ENCODE measurements around the gene PTTG1IP. TPM values are rescaled to one million over a fixed set of nuclear protein-coding genes. Genes with fewer than 3 reads are reported as not detected.
A peak's percentile ranks its signal among the peaks of the same experiment; 100 is the strongest.

Gene PTTG1IP
- total RNA-seq, 2 donors from 2014 or later = 216 to 244 TPM

DNA sequence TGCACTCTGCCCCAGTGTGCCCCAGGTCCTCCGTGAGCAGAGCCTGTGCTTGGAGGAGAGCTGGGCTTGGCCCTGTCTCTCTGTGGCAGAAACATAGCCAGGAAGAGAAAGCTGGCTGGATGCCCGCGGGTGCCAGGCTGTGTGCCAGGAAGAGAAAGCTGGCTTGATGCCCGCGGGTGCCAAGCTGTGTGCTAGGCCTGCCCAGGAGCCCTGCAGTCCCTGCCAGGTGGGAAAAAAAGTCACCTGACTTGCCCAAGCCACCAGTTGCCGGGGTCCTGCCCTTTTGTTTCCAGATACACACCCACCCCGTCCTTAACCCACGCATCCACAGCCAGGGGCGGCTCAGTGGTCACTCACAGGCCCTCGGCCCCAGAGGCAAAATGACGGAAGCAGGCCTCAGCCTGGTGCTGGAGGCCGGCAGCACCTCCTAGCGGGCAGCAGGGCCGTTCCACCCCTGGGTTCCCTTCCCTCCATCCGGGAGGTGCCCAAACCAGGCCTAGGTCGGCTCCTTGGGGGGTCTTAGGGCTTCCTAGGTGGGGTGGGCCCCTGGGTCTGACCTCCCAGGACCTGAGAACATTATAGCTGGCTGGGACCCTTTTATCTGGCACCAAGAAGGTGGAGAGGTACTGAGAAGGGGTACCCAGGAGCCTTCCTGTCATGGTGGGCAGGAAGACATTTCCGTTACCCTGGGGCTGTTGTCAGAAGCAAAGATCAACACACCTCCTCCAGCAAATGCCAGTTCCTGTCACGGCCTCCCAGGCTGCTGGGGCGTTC, 38.1 kb upstream of the PTTG1IP start:
- H3K9me3 ChIP-seq = no peaks in the 10 kb centered on the region
- H3K27me3 ChIP-seq (replicated peaks; ENCODE audit: insufficient read depth) = no peaks in the 10 kb centered on the region
- no peaks in the 10 kb centered on the region for H3K36me3 ChIP-seq
- peaks cover 14% of the 10 kb centered on the region for H3K4me1 ChIP-seq (replicated peaks)
- TF ChIP-seq POLR2AphosphoS5 (IDR thresholded peaks at IDR 0.05) (peak; percentile 78), POLR2A (IDR thresholded peaks at IDR 0.05) (no peak)
- TF ChIP-seq, protein P1, sequence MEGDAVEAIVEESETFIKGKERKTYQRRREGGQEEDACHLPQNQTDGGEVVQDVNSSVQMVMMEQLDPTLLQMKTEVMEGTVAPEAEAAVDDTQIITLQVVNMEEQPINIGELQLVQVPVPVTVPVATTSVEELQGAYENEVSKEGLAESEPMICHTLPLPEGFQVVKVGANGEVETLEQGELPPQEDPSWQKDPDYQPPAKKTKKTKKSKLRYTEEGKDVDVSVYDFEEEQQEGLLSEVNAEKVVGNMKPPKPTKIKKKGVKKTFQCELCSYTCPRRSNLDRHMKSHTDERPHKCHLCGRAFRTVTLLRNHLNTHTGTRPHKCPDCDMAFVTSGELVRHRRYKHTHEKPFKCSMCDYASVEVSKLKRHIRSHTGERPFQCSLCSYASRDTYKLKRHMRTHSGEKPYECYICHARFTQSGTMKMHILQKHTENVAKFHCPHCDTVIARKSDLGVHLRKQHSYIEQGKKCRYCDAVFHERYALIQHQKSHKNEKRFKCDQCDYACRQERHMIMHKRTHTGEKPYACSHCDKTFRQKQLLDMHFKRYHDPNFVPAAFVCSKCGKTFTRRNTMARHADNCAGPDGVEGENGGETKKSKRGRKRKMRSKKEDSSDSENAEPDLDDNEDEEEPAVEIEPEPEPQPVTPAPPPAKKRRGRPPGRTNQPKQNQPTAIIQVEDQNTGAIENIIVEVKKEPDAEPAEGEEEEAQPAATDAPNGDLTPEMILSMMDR (IDR thresholded peaks at IDR 0.05) = peak in 1 of 4 experiments; percentile 18
- no peak overlapping the region for H3K4me3 ChIP-seq
- intact Hi-C loops (cut with DNase I) = no loop called here
- WGBS = 38% methylated on average over 18 of the region's 19 CpGs
- DNase-seq (ENCODE audit: low spot score) = peak; percentile 85
- peak overlapping the region; percentile 39 to 64 for H3K27ac ChIP-seq

DNA sequence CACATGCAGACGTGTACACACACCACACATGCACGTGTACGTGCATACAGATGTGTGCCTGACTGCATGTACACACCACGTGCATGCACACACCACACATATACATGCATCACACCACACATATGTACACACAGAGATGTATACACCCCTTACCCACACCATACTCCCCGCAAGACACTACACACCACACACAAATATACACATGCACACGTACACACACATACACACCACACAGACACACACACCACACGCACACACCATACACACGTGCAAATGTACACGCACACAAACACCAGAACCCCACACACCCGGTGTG, 37.5 kb upstream of the PTTG1IP start:
- Histone ChIP-seq H3K4me1 (replicated peaks) (peaks cover 14% of the 10 kb centered on the region), H3K9me3 (no peaks in the 10 kb centered on the region), H3K4me3 (no peak overlapping the region), H3K27ac (no peak overlapping the region), H3K36me3 (no peaks in the 10 kb centered on the region), H3K27me3 (replicated peaks; ENCODE audit: insufficient read depth) (no peaks in the 10 kb centered on the region)
- TF ChIP-seq POLR2AphosphoS5 (IDR thresholded peaks at IDR 0.05) = no peak
- no peak for TF ChIP-seq POLR2A (IDR thresholded peaks at IDR 0.05)
- TF ChIP-seq, protein P1 (IDR thresholded peaks at IDR 0.05) = no peak
- intact Hi-C loops (cut with DNase I) = no loop called here
- no peak for DNase-seq (ENCODE audit: low spot score)
- WGBS = 60% methylated on average over 10 of the region's 10 CpGs

DNA sequence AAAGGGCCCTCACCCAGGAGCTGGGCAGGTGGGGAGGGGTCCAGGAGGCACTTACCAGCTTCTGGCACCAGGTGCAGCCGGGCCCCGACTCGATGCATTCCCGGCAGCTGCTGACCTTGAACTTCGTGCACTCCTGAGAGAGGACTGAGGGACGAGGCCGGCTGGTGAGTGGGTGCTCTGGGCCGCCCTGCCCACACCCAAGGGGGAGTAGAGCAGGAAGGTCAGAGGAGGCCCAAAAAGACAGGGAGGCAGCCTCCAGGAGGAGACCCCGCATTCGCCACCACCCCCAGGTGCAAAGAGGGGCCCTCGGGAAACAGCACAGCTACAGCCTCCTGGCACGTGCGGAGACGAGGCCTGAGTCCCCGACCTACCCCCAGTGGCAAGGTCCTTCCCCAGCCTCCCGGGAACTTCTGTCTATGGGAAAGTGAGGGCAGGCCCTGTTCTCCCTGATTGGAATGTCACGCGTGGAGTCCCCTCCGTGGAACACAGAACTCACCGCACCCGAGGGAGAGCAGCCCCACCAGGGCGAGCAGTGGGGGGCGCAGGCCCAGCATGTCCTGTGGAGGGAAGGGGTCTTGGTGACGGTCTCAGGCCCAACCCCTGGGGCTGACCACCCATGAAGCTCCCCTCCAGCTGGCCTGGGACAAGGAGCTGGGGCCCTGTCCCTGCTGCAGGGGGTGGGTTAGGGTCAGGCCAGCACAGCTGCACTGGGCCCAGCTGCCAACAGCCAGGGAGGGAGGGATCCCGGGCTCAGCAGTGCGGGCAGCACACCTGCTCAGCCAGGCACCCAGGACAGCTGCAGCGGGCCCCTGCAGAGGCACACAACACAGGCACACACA, 37.0 kb upstream of the PTTG1IP start:
- intact Hi-C loops (cut with DNase I) = no loop called here
- DNase-seq (ENCODE audit: low spot score) = no peak
- TF ChIP-seq, protein P1 (IDR thresholded peaks at IDR 0.05) = no peak
- TF ChIP-seq POLR2A (IDR thresholded peaks at IDR 0.05) (no peak), POLR2AphosphoS5 (IDR thresholded peaks at IDR 0.05) (no peak)
- peaks cover 14% of the 10 kb centered on the region for H3K4me1 ChIP-seq (replicated peaks)
- H3K27me3 ChIP-seq (replicated peaks; ENCODE audit: insufficient read depth) = no peaks in the 10 kb centered on the region
- no peak overlapping the region for H3K4me3 ChIP-seq
- H3K27ac ChIP-seq = no peak overlapping the region
- 84% methylated on average over 25 of the region's 27 CpGs for WGBS
- H3K9me3 ChIP-seq = no peaks in the 10 kb centered on the region
- H3K36me3 ChIP-seq = no peaks in the 10 kb centered on the region

DNA sequence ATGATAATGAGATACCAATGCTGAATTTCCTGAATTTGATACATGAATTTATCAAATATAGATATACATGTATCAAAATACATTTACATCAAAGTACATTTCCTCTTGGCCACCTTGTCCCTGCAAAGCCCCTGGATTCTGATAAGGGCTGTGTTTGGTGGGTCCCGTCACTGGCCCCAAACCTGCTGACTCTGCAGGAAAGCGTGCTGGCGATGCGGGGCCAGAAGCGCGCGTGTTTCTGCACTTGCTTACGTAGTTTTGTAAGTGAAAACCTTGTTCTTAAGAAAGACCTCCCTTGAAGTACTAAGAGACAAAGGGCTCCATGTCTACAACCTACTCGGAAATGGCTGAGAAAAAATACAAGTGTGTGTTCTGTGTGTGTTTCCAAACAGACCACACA, 36.2 kb upstream of the PTTG1IP start:
- no peaks in the 10 kb centered on the region for H3K36me3 ChIP-seq
- TF ChIP-seq, protein P1 (IDR thresholded peaks at IDR 0.05) = no peak
- TF ChIP-seq POLR2AphosphoS5 (IDR thresholded peaks at IDR 0.05) (no peak), POLR2A (IDR thresholded peaks at IDR 0.05) (no peak)
- no peaks in the 10 kb centered on the region for H3K27me3 ChIP-seq (replicated peaks; ENCODE audit: insufficient read depth)
- H3K27ac ChIP-seq = no peak overlapping the region
- peaks cover 14% of the 10 kb centered on the region for H3K4me1 ChIP-seq (replicated peaks)
- no peak for DNase-seq (ENCODE audit: low spot score)
- intact Hi-C loops (cut with DNase I) = no loop called here
- WGBS = 97% methylated on average over 9 of the region's 9 CpGs
- no peaks in the 10 kb centered on the region for H3K9me3 ChIP-seq
- H3K4me3 ChIP-seq = no peak overlapping the region

All from prostate gland (tissue), 2 donors.